NK-92 treated with Interleukin-12 subunit alpha and Interleukin-12 subunit beta, amount 100 ng/mL, for 24 hours (cell line): Measurements from ENCODE around the gene NUFIP1.
"Not testable (repeated sequence)": the region's sequence is repeated elsewhere in the genome, so short reads cannot be mapped to it uniquely, and the experiment has no call there.

Experiments used
- DNase-seq: peaks from one replicate; lab custom pipeline; 2025; lab: John Stamatoyannopoulos, UW

Gene NUFIP1

GRCh38 chr13:44989071-44989889 lies at the start of gene NUFIP1, which contains the start of gene GPALPP1:
NUFIP1 (minus strand) TSS chr13:44989471; CDS start chr13:44989436, 35 bp downstream.
GPALPP1 (plus strand) TSS chr13:44989538; CDS start chr13:44989655, 117 bp downstream.
- DNase-seq, result peak; percentile 86

GRCh38 chr13:45036206-45036605 lies 46.9 kb upstream of the NUFIP1 start:
- no peak for DNase-seq

GRCh38 chr13:45034342-45034741 lies 45.1 kb upstream of the NUFIP1 start:
- no peak for DNase-seq

- no peak for DNase-seq
These were observed 35.6 kb upstream of the NUFIP1 start for GRCh38 chr13:45024847-45025246.

GRCh38 chr13:45021250-45021649 lies 32.0 kb upstream of the NUFIP1 start:
- DNase-seq, result no peak

GRCh38 chr13:45019981-45020380 lies 30.7 kb upstream of the NUFIP1 start:
- DNase-seq, result not testable (repeated sequence)

- no peak for DNase-seq
These were observed 27.6 kb upstream of the NUFIP1 start for GRCh38 chr13:45016792-45017425.

- no peak for DNase-seq
These were observed 26.0 kb upstream of the NUFIP1 start for GRCh38 chr13:45015300-45015699.

GRCh38 chr13:45011198-45011597 lies 21.9 kb upstream of the NUFIP1 start:
- DNase-seq, result no peak

- no peak for DNase-seq
These were observed 18.6 kb upstream of the NUFIP1 start for GRCh38 chr13:45007823-45008222.

GRCh38 chr13:45007225-45007624 lies 18.0 kb upstream of the NUFIP1 start:
- no peak for DNase-seq

- DNase-seq, result no peak
These were observed 14.8 kb upstream of the NUFIP1 start for GRCh38 chr13:45004096-45004495.

GRCh38 chr13:45003417-45003816 lies 14.1 kb upstream of the NUFIP1 start:
- no peak for DNase-seq

- no peak for DNase-seq
These were observed 670 bp upstream of the NUFIP1 start for GRCh38 chr13:44989941-44990340.

- DNase-seq, result no peak
These were observed 10.9 kb downstream of the NUFIP1 start for GRCh38 chr13:44978328-44978727.

GRCh38 chr13:44976949-44977583 lies 12.2 kb downstream of the NUFIP1 start:
- DNase-seq, result no peak

GRCh38 chr13:44976196-44976595 lies 13.1 kb downstream of the NUFIP1 start:
- no peak for DNase-seq

GRCh38 chr13:44974056-44974793 lies 15.0 kb downstream of the NUFIP1 start:
- DNase-seq, result no peak

- DNase-seq, result no peak
These were observed 16.2 kb downstream of the NUFIP1 start for GRCh38 chr13:44972956-44973581.

- DNase-seq, result no peak
These were observed 17.3 kb downstream of the NUFIP1 start for GRCh38 chr13:44971656-44972595.
